Measurements from ENCODE around the gene TLNRD1.

The TLNRD1 gene

GRCh38 chr15:81002331-81003096 lies 1.8 kb downstream of the TLNRD1 start:
- DNase-seq: no peak

- DNase-seq: no peak
These were observed 2.3 kb downstream of the TLNRD1 start for GRCh38 chr15:81003097-81003350.

- DNase-seq: no peak
These were observed 5.4 kb downstream of the TLNRD1 start for GRCh38 chr15:81006124-81006523.

GRCh38 chr15:81007428-81008064 lies 6.8 kb downstream of the TLNRD1 start:
- DNase-seq: no peak

- no peak for DNase-seq
These were observed 7.6 kb downstream of the TLNRD1 start for GRCh38 chr15:81008312-81008711.

- no peak for DNase-seq
These were observed 9.4 kb downstream of the TLNRD1 start for GRCh38 chr15:81010086-81010485.

GRCh38 chr15:81011593-81011992 lies 10.9 kb downstream of the TLNRD1 start:
- no peak for DNase-seq

- no peak for DNase-seq
These were observed 11.9 kb downstream of the TLNRD1 start for GRCh38 chr15:81012588-81012987.

GRCh38 chr15:81013396-81013929 lies 12.7 kb downstream of the TLNRD1 start:
- DNase-seq: no peak

- no peak for DNase-seq
These were observed 13.8 kb downstream of the TLNRD1 start for GRCh38 chr15:81014446-81015093.

GRCh38 chr15:81015621-81016488 lies 15.1 kb downstream of the TLNRD1 start:
- no peak for DNase-seq

GRCh38 chr15:81016489-81017068 lies 15.9 kb downstream of the TLNRD1 start:
- no peak for DNase-seq

GRCh38 chr15:81018197-81018596 lies 17.5 kb downstream of the TLNRD1 start:
- no peak for DNase-seq

- no peak for DNase-seq
These were observed 20.6 kb downstream of the TLNRD1 start for GRCh38 chr15:81021321-81021720.

- no peak for DNase-seq
These were observed 23.0 kb downstream of the TLNRD1 start for GRCh38 chr15:81023483-81024264.

GRCh38 chr15:81024265-81024872 lies 23.6 kb downstream of the TLNRD1 start:
- DNase-seq: no peak

GRCh38 chr15:81024936-81025335 lies 24.2 kb downstream of the TLNRD1 start:
- DNase-seq: no peak

- no peak for DNase-seq
These were observed 25.1 kb downstream of the TLNRD1 start for GRCh38 chr15:81025721-81026370.

GRCh38 chr15:81026836-81027599 lies 26.3 kb downstream of the TLNRD1 start:
- no peak for DNase-seq

All from NCI-H1105 (cell line).